ENCODE measurements around the gene PCCA.

PCCA gene

DNA sequence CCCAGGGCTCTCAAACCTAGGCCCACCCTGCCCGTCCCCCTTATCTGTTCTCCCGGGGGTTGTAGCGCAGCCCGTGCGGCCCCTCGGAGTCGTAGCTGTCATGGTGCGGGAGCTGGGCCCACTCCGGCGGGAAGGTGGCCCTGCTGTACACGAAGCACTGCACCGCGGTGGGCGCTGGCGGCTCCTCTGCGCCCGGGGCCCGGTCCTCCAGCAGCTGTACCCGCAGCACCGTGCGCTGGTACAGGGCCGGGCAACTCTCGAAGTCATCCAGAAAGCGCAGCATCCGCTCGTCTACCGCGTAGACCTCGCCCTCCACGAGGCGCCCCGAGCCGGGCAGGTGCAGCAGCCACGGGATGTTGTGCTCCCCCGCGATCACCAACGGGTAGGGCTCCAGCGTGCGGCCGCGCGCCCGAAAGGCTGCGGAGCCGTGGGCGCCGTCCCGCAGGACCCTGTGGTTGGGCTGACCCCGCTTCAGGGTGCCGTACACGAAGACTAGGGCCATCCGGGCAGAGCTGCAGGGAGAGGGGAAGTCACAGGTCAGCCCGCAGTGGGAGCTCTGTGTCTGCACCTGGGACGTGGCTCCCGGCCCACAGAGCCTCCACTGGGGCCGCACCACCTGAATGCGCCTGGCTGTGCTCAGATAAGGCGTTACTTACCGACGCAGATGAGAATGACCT, 443.3 kb downstream of the PCCA start:
- no peak for DNase-seq

DNA sequence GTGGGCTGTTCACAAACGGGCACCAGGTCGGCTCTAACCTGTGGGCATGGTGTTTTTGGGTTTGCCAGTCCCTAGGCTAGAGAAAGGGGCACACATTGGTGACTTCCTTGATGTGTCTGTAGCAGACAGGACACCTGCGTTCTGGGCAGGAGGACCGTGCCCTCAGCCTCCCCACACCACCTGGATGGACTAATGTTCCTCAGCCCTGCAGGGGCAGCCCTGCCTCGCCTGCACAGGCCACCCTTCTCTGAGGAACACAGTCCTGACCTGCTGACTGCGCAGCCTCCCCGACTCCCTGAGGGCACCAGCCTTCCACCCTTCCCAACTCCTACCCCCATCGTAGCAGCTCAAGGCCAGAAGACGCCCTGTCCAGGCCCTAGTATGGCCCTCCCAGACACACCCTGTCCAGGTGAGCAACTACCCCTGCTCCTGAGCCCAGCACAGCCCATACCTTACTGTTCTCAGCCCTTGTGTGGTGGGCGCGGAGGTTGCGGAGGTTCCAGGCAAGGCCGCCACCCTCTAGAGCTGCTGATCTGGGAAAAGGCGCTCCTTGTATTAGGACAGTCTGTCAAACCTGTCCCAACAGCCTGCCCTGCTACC, 444.0 kb downstream of the PCCA start:
- DNase-seq = no peak

DNA sequence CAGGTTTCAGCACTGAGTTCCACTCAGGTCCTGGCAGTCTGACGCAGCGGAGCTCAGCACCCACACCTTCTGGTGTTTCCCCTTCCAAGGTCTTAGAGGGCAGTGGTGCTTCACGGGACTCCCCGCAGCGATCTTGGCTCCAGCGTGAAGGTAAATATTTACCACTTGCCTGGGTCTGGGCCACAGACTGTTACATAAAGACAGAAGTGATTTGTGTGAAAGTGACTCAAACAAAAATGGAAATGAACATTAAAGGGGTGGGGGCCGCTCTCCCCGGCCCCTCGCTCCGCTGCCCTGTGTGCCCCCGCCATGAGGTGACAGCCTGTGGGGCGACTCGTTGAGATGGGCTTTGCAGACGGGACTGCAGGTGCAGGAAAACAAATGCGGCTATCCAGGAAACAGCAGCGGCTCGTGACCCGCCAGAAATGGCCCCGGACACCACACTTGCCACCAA, 444.7 kb downstream of the PCCA start:
- DNase-seq = peak in 1 of 2 experiments; percentile 38

DNA sequence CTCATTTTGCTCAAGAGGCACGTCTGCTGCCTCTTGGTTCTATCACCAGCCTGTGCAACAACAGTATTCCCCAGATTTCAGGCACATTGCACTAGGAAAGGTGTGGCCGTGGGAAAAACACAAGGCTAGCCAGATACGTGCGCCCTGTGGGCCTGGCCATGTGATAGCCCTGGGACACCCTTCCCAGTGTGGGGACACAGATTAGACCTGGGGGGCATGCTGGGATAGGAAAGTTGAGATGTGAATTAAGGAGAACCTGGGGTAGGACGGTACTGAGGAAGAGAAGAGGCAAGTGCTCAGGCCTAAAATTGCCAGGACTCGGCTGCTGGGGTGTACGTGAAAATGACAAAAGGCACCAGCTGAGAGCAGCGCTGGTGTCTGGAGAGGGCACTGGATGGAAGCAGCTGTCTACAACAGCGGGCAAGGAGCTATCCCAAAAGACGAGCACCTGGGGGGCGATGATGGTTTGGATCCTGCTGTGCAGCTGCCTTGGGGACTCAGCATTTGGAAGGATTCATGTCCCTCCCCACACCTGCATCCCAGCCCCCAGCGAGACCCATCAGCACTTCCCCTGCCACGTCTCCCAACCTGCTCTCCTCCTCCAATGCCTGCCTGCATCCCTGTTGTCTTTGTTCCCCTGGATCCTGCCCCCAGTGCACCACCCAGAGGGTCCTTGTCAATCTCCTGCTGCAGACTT, 445.4 kb downstream of the PCCA start:
- DNase-seq = no peak

GRCh38 chr13:100534911-100535310, 446.0 kb downstream of the PCCA start:
- DNase-seq = no peak

GRCh38 chr13:100535426-100536135, 446.7 kb downstream of the PCCA start:
- no peak for DNase-seq

DNA sequence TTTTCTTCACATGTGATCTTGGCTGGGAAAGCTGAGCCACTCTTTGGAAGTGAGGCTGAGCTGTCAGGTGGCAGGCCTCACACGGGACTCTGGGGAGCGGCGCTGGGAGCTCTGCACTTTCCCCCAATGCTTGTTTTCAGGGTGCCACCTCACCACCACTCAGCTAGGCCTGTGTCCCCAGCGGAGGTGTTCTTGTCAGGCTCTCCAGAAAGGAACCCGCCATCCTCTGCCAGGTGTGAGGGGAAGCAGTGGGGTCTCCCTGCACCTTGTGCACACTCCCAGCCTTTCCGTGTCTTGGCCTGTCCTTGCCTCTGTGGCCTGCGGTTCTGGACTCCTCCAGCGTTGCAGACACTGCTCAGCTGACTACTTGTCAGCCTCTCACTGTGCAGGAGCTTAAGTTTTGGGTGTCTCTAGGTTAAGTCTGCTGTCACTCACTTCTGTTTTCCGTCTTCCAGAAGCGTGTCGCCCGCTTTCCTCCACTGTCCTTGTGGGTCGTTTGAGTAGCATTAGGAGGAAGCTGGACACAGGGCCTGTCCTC, 447.8 kb downstream of the PCCA start:
- no peak for DNase-seq

DNA sequence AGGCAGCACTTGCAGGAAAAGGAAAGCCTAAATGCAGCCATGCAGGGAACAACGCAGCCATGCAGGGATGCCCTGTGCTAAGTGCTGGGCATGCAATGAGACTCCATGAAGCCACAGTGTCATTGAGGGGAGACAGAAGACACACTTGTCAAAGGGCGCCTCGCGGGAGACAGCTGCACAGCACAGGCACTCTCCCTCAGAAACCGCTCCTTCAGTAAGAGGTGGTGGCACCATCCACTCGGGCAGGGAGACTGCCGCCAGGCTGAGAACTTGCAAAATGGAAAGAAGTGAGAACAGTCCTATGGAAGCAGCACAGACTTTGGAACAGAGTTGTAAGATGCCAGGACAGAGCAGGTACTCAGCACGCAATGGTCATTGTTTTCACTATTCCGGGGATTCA, 448.6 kb downstream of the PCCA start:
- DNase-seq = no peak

GRCh38 chr13:100537951-100538462, 449.1 kb downstream of the PCCA start:
- no peak for DNase-seq

GRCh38 chr13:100540621-100541020, 451.7 kb downstream of the PCCA start:
- no peak for DNase-seq

DNA sequence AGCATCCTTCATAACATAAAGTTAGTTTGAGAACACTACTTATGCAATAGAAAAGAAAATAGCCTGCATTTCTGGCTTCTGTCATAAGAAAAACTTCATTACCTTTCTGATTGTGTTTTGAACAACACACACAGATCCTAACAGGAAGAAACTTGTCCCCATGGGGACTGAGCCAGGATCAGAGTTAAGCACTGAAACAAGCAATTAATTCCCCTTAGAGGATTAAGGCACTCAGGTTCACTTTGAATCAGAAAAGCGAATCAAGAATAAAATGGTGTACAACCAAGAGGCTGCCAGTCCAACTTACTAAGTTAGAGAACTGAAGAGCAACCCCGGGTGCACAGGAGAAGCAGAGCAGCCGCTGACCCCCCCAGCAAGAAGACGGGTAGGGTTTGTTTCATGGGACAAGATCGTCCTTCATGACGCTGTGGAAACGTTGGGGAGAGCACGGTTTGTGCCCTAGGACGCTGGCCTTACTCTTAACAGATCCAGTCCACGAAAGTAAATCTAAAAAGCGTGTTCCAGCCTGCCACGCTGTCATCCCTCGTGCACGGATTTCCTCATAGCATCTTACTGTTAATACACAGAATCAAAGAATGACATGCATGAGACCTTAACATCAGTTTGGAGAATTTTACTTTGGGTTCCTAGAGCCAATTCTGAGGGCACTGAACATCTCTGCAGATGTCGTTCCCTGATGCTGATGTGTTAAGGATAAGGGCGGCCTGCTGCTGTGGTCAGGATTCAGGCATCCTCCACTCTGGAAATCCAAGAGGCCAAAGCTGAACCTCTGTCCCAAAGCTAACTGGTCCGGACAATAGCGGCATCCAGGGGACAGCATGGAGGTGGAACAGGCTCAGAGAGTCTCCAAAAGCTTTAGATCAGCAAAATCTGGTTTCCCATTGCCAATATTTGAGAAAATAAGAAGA, 453.3 kb downstream of the PCCA start:
- DNase-seq = no peak

DNA sequence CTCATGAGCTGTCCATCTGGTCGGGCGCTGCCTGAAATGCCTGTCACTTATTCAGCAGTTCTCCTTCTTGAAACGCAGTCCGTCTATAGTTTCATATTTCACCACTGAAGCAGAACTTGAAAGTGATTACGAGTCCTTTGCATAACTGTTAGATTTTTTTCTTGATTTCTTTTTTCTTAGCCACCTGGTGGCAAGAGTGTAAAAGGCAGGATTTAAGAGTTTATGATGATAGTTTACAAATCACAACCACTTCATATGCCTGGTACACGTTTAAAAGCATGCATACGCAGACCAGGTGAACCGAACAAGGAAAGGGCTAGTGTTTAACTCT, 453.9 kb downstream of the PCCA start:
- peak in 1 of 2 experiments; percentile 43 for DNase-seq

- DNase-seq = no peak
Observed at GRCh38 chr13:100543872-100544602, 455.1 kb downstream of the PCCA start.

DNA sequence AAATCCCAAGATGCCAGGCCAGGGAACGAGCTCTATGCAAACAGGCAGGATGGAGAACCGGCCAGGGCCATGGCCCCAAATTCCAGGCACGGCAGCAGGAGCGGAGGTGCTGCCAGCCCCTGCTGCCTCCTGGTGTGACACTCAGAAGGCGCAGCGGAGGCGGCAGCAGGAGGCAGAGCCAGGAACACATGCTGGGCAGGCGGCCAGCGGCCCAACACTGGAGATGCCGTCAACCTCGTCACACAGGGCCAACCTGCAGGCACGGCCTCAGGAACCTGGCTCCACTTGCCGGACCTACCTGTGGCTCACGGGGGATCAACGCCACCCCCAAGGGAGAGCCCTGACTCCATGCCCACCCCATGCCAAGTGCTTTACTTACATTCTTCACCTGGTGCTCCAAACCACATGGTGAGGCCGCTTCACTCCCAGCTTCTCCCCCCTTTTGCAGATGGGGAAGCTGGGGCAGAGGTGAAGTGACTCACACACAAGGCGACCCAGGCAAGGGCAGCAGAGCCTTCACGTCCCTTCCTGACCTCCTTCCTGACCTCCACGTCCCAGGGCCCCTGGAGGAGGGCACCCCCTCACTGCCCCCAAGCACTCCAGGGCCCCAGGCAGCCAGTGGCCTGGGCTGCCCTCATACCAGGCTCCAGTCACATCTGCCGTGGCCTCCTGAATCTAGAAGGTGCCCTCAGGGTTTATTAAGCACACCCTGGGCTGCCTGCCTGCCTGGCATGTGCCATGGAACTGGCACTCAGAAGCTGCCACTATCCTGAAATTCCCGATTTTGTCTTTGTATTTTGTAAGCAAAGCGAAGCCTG, 456.2 kb downstream of the PCCA start:
- DNase-seq = peak; percentile 20 to 84

DNA sequence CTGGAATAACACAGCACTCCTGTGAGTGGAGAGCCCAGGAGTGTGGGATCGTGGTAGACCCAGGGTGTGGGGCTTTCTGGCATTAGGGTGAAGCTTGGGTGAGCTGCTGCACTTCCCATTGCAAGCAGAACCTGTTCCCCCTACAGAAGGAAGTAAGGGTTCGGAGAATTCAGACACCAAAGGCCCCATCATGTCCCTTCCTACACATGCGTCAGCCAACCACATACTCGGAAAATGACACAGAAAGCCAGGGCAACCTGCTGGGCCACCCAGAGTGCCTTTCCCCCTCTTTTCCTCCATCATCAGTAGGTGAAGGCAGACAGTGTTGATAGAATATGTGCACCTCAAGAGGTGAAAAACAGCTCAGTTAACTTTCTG, 456.8 kb downstream of the PCCA start:
- no peak for DNase-seq

GRCh38 chr13:100546713-100547405, 458.0 kb downstream of the PCCA start:
- DNase-seq = no peak

DNA sequence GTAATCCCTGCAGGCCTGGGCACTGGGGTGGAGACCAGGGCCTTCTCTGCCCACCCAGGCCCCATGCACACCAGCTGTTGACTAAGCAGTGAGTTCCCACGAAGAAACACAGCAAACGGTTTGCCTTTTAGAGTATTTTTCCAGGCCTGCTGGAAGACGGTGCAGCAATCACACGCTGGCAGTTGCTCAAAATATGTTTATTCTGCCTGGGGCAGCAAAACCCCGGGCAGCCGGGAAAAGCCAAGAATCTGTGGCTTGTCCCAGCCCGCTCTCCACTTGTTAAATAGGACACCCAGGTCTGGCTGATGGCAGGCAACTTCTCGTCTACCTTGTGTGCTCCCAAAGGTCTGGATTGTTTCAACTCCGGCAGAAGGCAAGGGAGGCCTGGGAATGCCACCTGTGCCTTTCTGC, 458.9 kb downstream of the PCCA start:
- peak in 1 of 2 experiments; percentile 49 for DNase-seq

- DNase-seq = no peak
Observed at GRCh38 chr13:100549316-100549715, 460.4 kb downstream of the PCCA start.

GRCh38 chr13:100552755-100553154, 463.9 kb downstream of the PCCA start:
- no peak for DNase-seq

- DNase-seq = no peak
Observed at GRCh38 chr13:100559886-100560285, 471.0 kb downstream of the PCCA start.

Data from NCI-H446 (cell line).